GM12878 (cell line): ENCODE data around the gene NAA15.

Experiments used
- MTA3 ChIP-seq: IDR thresholded peaks from 2 replicates; pipeline ENCODE4 v1.6.1; 2012; ENCODE audit warnings: low read length, inconsistent platforms, borderline replicate concordance
- MXI1 ChIP-seq: fragments of 150-350 bp; IDR thresholded peaks from 2 replicates; pipeline ENCODE4 v1.6.1; 2011; ENCODE audit warnings: low read depth, mild to moderate bottlenecking, inconsistent platforms, low read length, improper control_type of control experiment
- PML ChIP-seq: IDR thresholded peaks from 2 replicates; pipeline ENCODE4 v1.6.1; 2012; ENCODE audit warnings: low read length, inconsistent platforms
- TF ChIP-seq, protein P1 (sequence below), 3 experiments: IDR thresholded peaks in 2 of 3; conservative IDR thresholded peaks in 1 of 3; 2 replicates each; pipeline ENCODE4 v1.5.1; 2011; ENCODE audit warnings: low read depth in 3 of 3, low read length in 3 of 3, mild to moderate bottlenecking in 3 of 3, control low read depth in 2 of 3, moderate library complexity in 2 of 3, inconsistent platforms in 1 of 3, mixed read lengths in 1 of 3; ENCODE audit not compliant: control insufficient read depth in 2 of 3, insufficient read depth in 1 of 3; ENCODE audit errors: extremely low read depth in 1 of 3

DNA sequence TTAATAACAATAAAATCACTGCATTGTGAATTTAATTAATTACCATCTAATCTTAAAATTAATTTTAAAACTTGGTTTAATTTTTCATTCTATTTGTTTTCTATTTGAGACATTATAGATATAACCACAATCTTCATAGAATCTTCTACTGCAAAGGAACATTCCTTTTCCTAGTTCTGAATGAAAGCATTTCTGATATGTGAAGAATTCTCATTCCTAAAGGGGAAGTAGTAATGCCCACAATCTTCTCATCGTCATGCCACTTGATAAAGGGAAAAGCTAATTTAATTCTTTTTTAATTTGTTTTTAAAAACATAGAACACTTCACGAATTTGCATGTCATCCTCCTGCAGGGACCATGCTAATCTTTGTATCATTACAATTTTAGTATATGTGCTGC, 45.0 kb upstream of the NAA15 start:
- TF ChIP-seq PML: no peak
- no peak for TF ChIP-seq MXI1
- TF ChIP-seq, protein P1, sequence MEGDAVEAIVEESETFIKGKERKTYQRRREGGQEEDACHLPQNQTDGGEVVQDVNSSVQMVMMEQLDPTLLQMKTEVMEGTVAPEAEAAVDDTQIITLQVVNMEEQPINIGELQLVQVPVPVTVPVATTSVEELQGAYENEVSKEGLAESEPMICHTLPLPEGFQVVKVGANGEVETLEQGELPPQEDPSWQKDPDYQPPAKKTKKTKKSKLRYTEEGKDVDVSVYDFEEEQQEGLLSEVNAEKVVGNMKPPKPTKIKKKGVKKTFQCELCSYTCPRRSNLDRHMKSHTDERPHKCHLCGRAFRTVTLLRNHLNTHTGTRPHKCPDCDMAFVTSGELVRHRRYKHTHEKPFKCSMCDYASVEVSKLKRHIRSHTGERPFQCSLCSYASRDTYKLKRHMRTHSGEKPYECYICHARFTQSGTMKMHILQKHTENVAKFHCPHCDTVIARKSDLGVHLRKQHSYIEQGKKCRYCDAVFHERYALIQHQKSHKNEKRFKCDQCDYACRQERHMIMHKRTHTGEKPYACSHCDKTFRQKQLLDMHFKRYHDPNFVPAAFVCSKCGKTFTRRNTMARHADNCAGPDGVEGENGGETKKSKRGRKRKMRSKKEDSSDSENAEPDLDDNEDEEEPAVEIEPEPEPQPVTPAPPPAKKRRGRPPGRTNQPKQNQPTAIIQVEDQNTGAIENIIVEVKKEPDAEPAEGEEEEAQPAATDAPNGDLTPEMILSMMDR (IDR thresholded peaks at IDR 0.05 in 2 of 3, conservative IDR thresholded peaks at IDR 0.05 in 1 of 3; ENCODE audit: control insufficient read depth in 2 of 3, extremely low read depth in 1 of 3, insufficient read depth in 1 of 3, low read depth in 3 of 3, low read length in 3 of 3): no peak
- no peak for TF ChIP-seq MTA3
